AG09309 (cell line): ENCODE results near the gene DDX3X.
"Not testable (repeated sequence)": the region's sequence is repeated elsewhere in the genome, so short reads cannot be mapped to it uniquely, and the experiment has no call there.

Source experiments
- DNase-seq: peaks from one replicate; pipeline ENCODE4 v3.0.0-alpha.2; 2010; ENCODE audit warnings: low read depth
- H3K4me3 ChIP-seq: 2 replicates; pipeline ENCODE4 v1.5.1; 2011; ENCODE audit warnings: mild to moderate bottlenecking, low read depth, low read length, moderate library complexity; ENCODE audit not compliant: control insufficient read depth
- TF ChIP-seq, protein P1 (sequence below): IDR thresholded peaks from 2 replicates; pipeline ENCODE4 v1.5.1; 2011; ENCODE audit warnings: mild to moderate bottlenecking, low read depth, low read length, inconsistent platforms; ENCODE audit not compliant: insufficient read depth, control insufficient read depth; ENCODE audit errors: missing control alignments

The DDX3X gene

DNA sequence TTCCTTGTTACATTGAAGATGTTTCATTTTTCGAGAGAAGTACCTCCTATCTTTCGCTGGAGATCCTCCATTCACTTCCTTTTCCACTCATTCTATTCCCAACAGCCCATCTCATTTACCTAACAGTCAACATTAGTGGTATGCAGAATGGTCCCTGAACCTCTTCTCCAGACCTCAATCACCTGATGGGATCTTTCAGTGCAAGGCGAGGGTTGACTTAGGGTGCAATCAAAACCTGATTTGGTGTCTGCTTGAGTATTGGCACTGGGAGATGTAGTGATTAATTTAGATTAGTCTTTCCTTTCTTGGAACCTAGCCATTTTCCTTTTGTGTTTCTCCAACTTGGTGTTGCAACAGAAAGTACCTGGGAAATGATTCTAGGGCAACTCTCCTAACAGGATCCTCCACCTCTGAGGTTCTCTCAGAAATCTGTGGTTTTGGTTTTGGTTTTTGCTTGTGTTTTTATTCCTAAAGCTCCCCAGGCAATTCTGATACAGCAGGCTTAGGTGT is 18.4 kb downstream of the DDX3X start:
- H3K4me3 ChIP-seq: no peak overlapping the region
- DNase-seq: no peak
- TF ChIP-seq, protein P1, sequence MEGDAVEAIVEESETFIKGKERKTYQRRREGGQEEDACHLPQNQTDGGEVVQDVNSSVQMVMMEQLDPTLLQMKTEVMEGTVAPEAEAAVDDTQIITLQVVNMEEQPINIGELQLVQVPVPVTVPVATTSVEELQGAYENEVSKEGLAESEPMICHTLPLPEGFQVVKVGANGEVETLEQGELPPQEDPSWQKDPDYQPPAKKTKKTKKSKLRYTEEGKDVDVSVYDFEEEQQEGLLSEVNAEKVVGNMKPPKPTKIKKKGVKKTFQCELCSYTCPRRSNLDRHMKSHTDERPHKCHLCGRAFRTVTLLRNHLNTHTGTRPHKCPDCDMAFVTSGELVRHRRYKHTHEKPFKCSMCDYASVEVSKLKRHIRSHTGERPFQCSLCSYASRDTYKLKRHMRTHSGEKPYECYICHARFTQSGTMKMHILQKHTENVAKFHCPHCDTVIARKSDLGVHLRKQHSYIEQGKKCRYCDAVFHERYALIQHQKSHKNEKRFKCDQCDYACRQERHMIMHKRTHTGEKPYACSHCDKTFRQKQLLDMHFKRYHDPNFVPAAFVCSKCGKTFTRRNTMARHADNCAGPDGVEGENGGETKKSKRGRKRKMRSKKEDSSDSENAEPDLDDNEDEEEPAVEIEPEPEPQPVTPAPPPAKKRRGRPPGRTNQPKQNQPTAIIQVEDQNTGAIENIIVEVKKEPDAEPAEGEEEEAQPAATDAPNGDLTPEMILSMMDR: no peak

DNA sequence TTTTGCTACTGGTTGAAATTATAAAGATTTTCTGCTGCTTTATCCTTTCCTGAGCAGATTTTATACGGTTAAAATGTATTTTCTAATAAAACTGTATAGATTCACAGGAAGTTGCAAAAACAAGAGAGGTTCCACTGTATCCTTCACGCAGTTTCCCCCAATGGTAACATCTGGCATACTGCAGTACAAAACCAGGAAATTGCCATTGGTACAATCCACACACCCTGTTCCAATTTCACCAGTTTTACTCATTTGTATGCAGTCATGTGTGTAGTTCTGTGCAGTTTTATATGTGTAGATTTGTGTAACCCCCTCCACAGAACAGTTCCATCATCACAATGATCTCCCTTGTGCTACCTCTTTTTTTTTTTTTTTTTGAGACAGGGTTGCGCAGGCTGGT is 20.0 kb downstream of the DDX3X start:
- TF ChIP-seq, protein P1: no peak
- H3K4me3 ChIP-seq: no peak overlapping the region
- no peak for DNase-seq

DNA sequence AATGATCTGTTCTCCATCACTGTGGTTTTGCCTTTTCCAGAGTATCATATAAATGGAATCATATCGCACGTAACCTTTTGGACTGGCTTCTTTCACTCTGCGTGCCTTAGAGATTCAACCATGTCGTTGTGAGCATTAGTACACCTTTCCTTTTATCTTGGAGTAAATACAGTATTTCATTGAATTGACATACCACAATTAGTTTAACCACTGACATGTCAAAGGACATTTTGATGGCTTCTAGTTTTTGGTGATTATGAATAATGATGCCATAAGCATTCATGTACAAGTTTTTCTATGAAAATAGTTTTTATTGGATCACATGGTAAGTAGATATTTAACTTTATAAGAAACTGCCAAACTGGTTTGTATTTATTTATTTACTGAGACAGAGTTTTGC is 35.2 kb downstream of the DDX3X start:
- no peak for DNase-seq

DNA sequence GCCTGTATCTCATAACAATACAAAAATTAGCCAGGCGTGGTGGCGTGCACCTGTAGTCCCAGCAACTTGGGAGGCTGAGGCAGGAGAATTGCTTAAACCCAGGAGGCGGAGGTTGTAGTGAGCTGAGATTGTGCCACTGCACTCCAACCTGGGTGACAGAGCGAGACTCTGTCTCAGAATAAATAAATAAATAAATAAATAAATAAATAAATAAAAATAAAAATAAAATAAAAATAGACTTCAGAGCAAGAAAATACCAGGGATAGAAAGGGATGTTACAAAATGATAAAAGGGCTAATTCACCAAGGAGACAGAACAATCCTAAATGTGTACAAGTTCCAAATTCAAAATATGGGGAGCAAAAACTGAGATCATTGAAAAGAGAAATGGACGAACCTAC is 37.6 kb downstream of the DDX3X start:
- not testable (repeated sequence) for H3K4me3 ChIP-seq, DNase-seq

More for the DNA sequence above, 35.2 kb downstream of the DDX3X start:
- H3K4me3 ChIP-seq: no peak overlapping the region
- TF ChIP-seq, protein P1: no peak

DNA sequence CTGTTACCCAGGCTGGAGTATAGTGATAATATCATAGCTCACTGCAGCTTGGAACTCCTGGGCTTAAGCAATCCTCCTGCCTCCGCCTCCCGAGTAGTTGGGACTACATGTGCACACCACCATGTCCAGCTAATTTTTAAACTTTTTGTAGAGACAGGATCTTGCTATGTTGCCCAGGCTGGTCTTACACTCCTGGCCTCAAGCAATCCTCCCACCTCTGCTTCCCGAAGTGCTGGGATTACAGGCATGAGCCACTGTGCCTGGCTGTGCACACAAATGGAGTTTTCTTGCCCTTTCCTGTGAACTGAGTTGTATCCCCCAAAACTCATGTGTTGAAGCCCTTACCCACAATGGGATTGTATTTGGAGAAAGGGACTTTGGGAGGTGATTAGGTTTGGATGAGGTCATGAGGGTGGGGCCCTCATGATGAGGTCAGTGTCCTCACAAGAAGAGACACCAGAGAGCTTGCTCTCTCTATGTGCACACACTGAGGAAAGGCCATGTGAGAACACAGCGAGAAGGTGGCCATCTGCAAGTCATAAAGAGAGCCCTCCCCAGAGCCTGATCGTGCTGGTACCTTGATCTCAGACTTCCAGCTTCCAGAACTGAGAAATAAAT is 40.1 kb downstream of the DDX3X start:
- no peak overlapping the region for H3K4me3 ChIP-seq
- no peak for DNase-seq
- TF ChIP-seq, protein P1: no peak

DNA sequence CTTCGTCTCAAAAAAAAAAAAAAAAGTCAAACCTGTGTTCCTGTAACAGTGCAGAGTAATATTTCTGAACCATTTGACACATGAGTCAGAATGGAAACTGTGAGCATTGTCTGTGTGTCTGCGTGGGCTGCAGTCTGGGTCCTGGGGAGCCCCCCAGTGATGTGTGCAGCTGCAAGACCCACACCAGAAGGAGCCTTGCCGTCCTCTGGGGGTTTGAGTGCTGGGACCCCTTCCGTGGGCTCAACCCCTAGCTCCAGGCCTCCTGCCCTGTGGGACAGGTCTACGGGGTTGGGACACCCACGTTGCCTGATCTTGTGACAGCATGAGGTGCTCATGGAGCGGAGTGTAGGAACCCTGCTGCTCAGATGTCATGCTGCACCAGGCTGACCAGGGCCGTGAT is 43.7 kb downstream of the DDX3X start:
- no peak for DNase-seq
- no peak overlapping the region for H3K4me3 ChIP-seq
- TF ChIP-seq, protein P1: no peak

DNA sequence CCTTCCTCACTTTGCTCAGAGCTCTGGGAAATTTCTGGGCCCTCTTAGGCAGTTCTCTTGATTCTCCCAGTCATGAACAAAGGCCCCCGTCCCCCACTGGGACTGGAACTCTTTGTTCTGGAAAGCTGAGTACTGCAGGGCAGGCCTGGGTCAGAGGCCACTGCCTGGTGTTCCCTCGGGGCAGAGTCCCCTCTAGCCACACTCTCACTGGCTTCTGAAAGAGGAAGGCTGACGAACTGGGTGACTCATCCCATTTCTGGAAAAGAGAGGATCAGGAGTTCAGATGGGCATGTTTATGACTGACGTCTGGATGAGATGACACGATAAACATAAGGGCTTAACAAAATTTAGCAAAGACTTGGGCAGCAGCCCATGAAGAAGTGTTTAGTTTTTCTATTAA is 47.7 kb downstream of the DDX3X start:
- no peak overlapping the region for H3K4me3 ChIP-seq
- DNase-seq: peak; percentile 41
- TF ChIP-seq, protein P1: no peak
